Fibroblast of villous mesenchyme (primary cell): ENCODE results near the gene ABCD3. TPM values are rescaled to one million over a fixed set of nuclear protein-coding genes. Genes with fewer than 3 reads are reported as not detected.
A peak's percentile ranks its signal among the peaks of the same experiment; 100 is the strongest.

Experiments
- DNase-seq: peaks from one replicate; pipeline ENCODE4 v3.0.0-alpha.2; 2010; ENCODE audit warnings: low read depth
- H3K4me3 ChIP-seq: 2 replicates; pipeline ENCODE4 v1.5.1; 2011; ENCODE audit warnings: low read depth, mild to moderate bottlenecking, low read length
- CTCF ChIP-seq: IDR thresholded peaks from 2 replicates; pipeline ENCODE4 v1.5.1; 2012; ENCODE audit warnings: low read depth, mild to moderate bottlenecking, low read length; ENCODE audit not compliant: insufficient read depth
- total RNA-seq: library from RNA; depleted of rRNA; stranded (reverse); fragments of >200 nt; gene quantifications from 2 replicates; pipeline ENCODE4 v1.2.3, GENCODE V29; 2012

The ABCD3 gene
- total RNA-seq, 1 donor: 44.0 TPM

GRCh38 chr1:94396356-94397010 is 21.7 kb upstream of the ABCD3 start:
- DNase-seq: peak; percentile 25
- peak; percentile 40 for TF ChIP-seq CTCF

GRCh38 chr1:94398356-94398755 is 19.8 kb upstream of the ABCD3 start:
- no peak for DNase-seq

More at GRCh38 chr1:94396356-94397010, 21.7 kb upstream of the ABCD3 start:
- H3K4me3 ChIP-seq: no peak overlapping the region

GRCh38 chr1:94399453-94399852 is 18.7 kb upstream of the ABCD3 start:
- no peak overlapping the region for H3K4me3 ChIP-seq
- TF ChIP-seq CTCF: no peak
- peak; percentile 21 for DNase-seq

More at GRCh38 chr1:94398356-94398755, 19.8 kb upstream of the ABCD3 start:
- TF ChIP-seq CTCF: no peak
- H3K4me3 ChIP-seq: no peak overlapping the region

GRCh38 chr1:94401206-94401605 is 17.0 kb upstream of the ABCD3 start:
- no peak overlapping the region for H3K4me3 ChIP-seq
- no peak for DNase-seq
- TF ChIP-seq CTCF: no peak

GRCh38 chr1:94406446-94406845 is 11.7 kb upstream of the ABCD3 start:
- no peak overlapping the region for H3K4me3 ChIP-seq
- DNase-seq: peak; percentile 27
- TF ChIP-seq CTCF: no peak

- no peak for TF ChIP-seq CTCF
- no peak for DNase-seq
Observed at GRCh38 chr1:94408104-94408830, 9.9 kb upstream of the ABCD3 start.

More at GRCh38 chr1:94408104-94408830, 9.9 kb upstream of the ABCD3 start:
- no peak overlapping the region for H3K4me3 ChIP-seq
